Hypothalamus (tissue), 51 donors: ENCODE results near the gene IZUMO4.
"Not testable (repeated sequence)": the region's sequence is repeated elsewhere in the genome, so short reads cannot be mapped to it uniquely, and the experiment has no call there.

Experiments used
- DNase-seq, 51 donors: peaks; one replicate each; lab custom pipeline; 2025; lab: John Stamatoyannopoulos, UW

IZUMO4 gene

GRCh38 chr19:2080336-2080988, 16.3 kb upstream of the IZUMO4 start:
- no peak for DNase-seq

- DNase-seq, result peak in 6 of 51 donors; percentile 6 to 30 (median 17)
Observed at GRCh38 chr19:2081873-2082810, 14.6 kb upstream of the IZUMO4 start.

- no peak for DNase-seq
Observed at GRCh38 chr19:2083174-2083854, 13.4 kb upstream of the IZUMO4 start.

GRCh38 chr19:2084993-2085720, 11.6 kb upstream of the IZUMO4 start:
- DNase-seq, result peak in 5 of 51 donors; percentile 11 to 27 (median 14)

- not testable (repeated sequence) for DNase-seq
Observed at GRCh38 chr19:2086695-2087620, 9.8 kb upstream of the IZUMO4 start.

- no peak for DNase-seq
Observed at GRCh38 chr19:2087621-2088100, 9.1 kb upstream of the IZUMO4 start.

- no peak for DNase-seq
Observed at GRCh38 chr19:2089001-2089711, 7.6 kb upstream of the IZUMO4 start.

- no peak for DNase-seq
Observed at GRCh38 chr19:2089727-2090053, 7.0 kb upstream of the IZUMO4 start.

- DNase-seq, result not testable (repeated sequence)
Observed at GRCh38 chr19:2091926-2092525, 4.7 kb upstream of the IZUMO4 start.

GRCh38 chr19:2096034-2096479, 658 bp upstream of the IZUMO4 start, which contains the start of gene MOB3A:
TSS of gene MOB3A (minus strand) at chr19:2096326. CDS start at chr19:2078560, 17,766 bp downstream.
- peak in 36 of 51 donors; percentile 77 to 100 (median 95) for DNase-seq

- DNase-seq, result peak in 2 of 51 donors; percentile 41 to 63
Observed at GRCh38 chr19:2097203-2097885, 629 bp downstream of the IZUMO4 start.

- DNase-seq, result peak in 1 of 51 donors; percentile 36
Observed at GRCh38 chr19:2097886-2098327, 1.2 kb downstream of the IZUMO4 start.

GRCh38 chr19:2099054-2099501, 2.4 kb downstream of the IZUMO4 start:
- no peak for DNase-seq

GRCh38 chr19:2099937-2100718, 3.4 kb downstream of the IZUMO4 start:
- DNase-seq, result no peak

GRCh38 chr19:2100719-2101061, 4.0 kb downstream of the IZUMO4 start:
- DNase-seq, result no peak
